ENCODE measurements around the gene ARL8B.
"Not testable (repeated sequence)": the region's sequence is repeated elsewhere in the genome, so short reads cannot be mapped to it uniquely, and the experiment has no call there.

The ARL8B gene

GRCh38 chr3:5122030-5122740, at the start of gene ARL8B:
Gene ARL8B (plus strand): TSS chr3:5122292. CDS start chr3:5122466, 174 bp downstream.
- DNase-seq = peak; percentile 95

GRCh38 chr3:5073374-5074085, 48.6 kb upstream of the ARL8B start:
- DNase-seq = no peak

- no peak for DNase-seq
Observed at GRCh38 chr3:5078151-5078550, 43.9 kb upstream of the ARL8B start.

- DNase-seq = no peak
Observed at GRCh38 chr3:5079761-5080160, 42.3 kb upstream of the ARL8B start.

- DNase-seq = no peak
Observed at GRCh38 chr3:5080779-5081550, 41.1 kb upstream of the ARL8B start.

- DNase-seq = not testable (repeated sequence)
Observed at GRCh38 chr3:5081973-5082788, 39.9 kb upstream of the ARL8B start.

- DNase-seq = no peak
Observed at GRCh38 chr3:5082789-5083115, 39.3 kb upstream of the ARL8B start.

- DNase-seq = no peak
Observed at GRCh38 chr3:5084224-5084623, 37.9 kb upstream of the ARL8B start.

- DNase-seq = no peak
Observed at GRCh38 chr3:5086708-5087107, 35.4 kb upstream of the ARL8B start.

GRCh38 chr3:5087209-5087608, 34.9 kb upstream of the ARL8B start:
- DNase-seq = no peak

GRCh38 chr3:5090197-5090596, 31.9 kb upstream of the ARL8B start:
- no peak for DNase-seq

GRCh38 chr3:5092018-5092417, 30.1 kb upstream of the ARL8B start:
- DNase-seq = no peak

- no peak for DNase-seq
Observed at GRCh38 chr3:5093731-5094130, 28.4 kb upstream of the ARL8B start.

- no peak for DNase-seq
Observed at GRCh38 chr3:5095886-5096285, 26.2 kb upstream of the ARL8B start.

GRCh38 chr3:5096336-5097008, 25.6 kb upstream of the ARL8B start:
- DNase-seq = no peak

- no peak for DNase-seq
Observed at GRCh38 chr3:5098346-5098745, 23.7 kb upstream of the ARL8B start.

GRCh38 chr3:5102532-5102931, 19.6 kb upstream of the ARL8B start:
- DNase-seq = no peak

GRCh38 chr3:5103743-5104142, 18.3 kb upstream of the ARL8B start:
- no peak for DNase-seq

- DNase-seq = no peak
Observed at GRCh38 chr3:5105050-5105449, 17.0 kb upstream of the ARL8B start.

GRCh38 chr3:5106371-5106770, 15.7 kb upstream of the ARL8B start:
- not testable (repeated sequence) for DNase-seq

- DNase-seq = not testable (repeated sequence)
Observed at GRCh38 chr3:5106933-5107334, 15.2 kb upstream of the ARL8B start.

GRCh38 chr3:5110337-5110736, 11.8 kb upstream of the ARL8B start:
- DNase-seq = no peak

Data from activated T-cell treated with anti-CD3 and anti-CD28 coated beads, Interleukin-2, amount 50 U/mL, for 1 hour (primary cell).